ENCODE data around the gene TTC38. TPM values are rescaled to one million over a fixed set of nuclear protein-coding genes. Genes with fewer than 3 reads are reported as not detected.

TTC38 gene
- total and polyA plus RNA-seq, 7 donors, result 9.9 to 19.5 (median 13.4) TPM

- H3K4me3 ChIP-seq, result no peak overlapping the region
- intact Hi-C loops (cut with DNase I), result no loop called here
- WGBS, 3 donors, result 29 to 55% (median 35%) methylated on average over 5 of the region's 5 CpGs
- ATAC-seq (no peak), DNase-seq (no peak)
- H3K27ac ChIP-seq, result no peak overlapping the region
- TF ChIP-seq, protein P1, sequence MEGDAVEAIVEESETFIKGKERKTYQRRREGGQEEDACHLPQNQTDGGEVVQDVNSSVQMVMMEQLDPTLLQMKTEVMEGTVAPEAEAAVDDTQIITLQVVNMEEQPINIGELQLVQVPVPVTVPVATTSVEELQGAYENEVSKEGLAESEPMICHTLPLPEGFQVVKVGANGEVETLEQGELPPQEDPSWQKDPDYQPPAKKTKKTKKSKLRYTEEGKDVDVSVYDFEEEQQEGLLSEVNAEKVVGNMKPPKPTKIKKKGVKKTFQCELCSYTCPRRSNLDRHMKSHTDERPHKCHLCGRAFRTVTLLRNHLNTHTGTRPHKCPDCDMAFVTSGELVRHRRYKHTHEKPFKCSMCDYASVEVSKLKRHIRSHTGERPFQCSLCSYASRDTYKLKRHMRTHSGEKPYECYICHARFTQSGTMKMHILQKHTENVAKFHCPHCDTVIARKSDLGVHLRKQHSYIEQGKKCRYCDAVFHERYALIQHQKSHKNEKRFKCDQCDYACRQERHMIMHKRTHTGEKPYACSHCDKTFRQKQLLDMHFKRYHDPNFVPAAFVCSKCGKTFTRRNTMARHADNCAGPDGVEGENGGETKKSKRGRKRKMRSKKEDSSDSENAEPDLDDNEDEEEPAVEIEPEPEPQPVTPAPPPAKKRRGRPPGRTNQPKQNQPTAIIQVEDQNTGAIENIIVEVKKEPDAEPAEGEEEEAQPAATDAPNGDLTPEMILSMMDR (IDR thresholded peaks at IDR 0.05), result no peak
- peaks cover 0 to 47% of the 10 kb centered on the region in 2 donors for H3K36me3 ChIP-seq (ENCODE audit: insufficient read depth in 1 of 2, low read depth in 1 of 2)
- H3K27me3 ChIP-seq (ENCODE audit: insufficient read depth in 3 of 3, low read length in 2 of 3), result no peaks in the 10 kb centered on the region
- H3K9me3 ChIP-seq, result no peaks in the 10 kb centered on the region
- peaks cover 33% of the 10 kb centered on the region for H3K4me1 ChIP-seq
Measured at GRCh38 chr22:46241396-46242007, 26.3 kb upstream of the TTC38 start.

- H3K27ac ChIP-seq, result no peak overlapping the region
- TF ChIP-seq, protein P1 (IDR thresholded peaks at IDR 0.05), result no peak
- no peak for ATAC-seq
Measured at GRCh38 chr22:46242076-46242475, 25.7 kb upstream of the TTC38 start.

DNA sequence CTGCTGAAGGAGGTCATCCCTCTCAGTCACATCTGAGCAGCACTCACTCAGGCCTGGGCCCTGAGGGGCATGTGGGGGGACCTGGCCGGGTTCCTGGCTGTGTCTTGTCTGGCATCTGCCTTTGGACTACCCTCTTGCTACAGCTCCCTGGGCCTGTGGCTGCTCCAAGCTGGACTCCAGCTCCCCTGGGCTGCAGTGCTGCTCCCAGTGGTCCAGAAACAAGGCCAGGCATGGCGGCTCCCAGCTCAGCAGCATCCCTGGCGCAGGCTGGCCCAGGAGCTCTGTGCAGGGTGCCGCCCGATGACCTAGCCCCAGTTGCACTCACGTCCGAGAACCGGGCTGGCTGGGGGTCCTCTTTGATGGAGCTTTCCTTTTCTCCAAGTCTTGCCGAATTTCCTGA is 23.0 kb upstream of the TTC38 start:
- peaks cover 36% of the 10 kb centered on the region for H3K4me1 ChIP-seq
- ATAC-seq (no peak), DNase-seq (peak in 1 of 2 donors; percentile 35)
- intact Hi-C loops (cut with DNase I), result loop anchor here in 1 of 2 donors (5.0 kb wide), 1 partner anchor 97 kb away; no protein-coding TSS in a partner anchor
- H3K27me3 ChIP-seq (ENCODE audit: insufficient read depth in 3 of 3, low read length in 2 of 3), result no peaks in the 10 kb centered on the region
- peaks cover 0 to 30% of the 10 kb centered on the region in 2 donors for H3K36me3 ChIP-seq (ENCODE audit: insufficient read depth in 1 of 2, low read depth in 1 of 2)
- H3K9me3 ChIP-seq, result no peaks in the 10 kb centered on the region
- H3K4me3 ChIP-seq, result no peak overlapping the region
- TF ChIP-seq, protein P1 (IDR thresholded peaks at IDR 0.05), result no peak
- peak overlapping the region; percentile 75 for H3K27ac ChIP-seq
- WGBS, 3 donors, result 61 to 79% (median 78%) methylated on average over 9 of the region's 9 CpGs

More at GRCh38 chr22:46242076-46242475, 25.7 kb upstream of the TTC38 start:
- intact Hi-C loops (cut with DNase I), result no loop called here
- H3K27me3 ChIP-seq (ENCODE audit: insufficient read depth in 3 of 3, low read length in 2 of 3), result no peaks in the 10 kb centered on the region
- no peak for DNase-seq
- no peaks in the 10 kb centered on the region for H3K9me3 ChIP-seq
- WGBS, 3 donors, result 85 to 96% (median 92%) methylated on average over 10 of the region's 10 CpGs
- peaks cover 0 to 42% of the 10 kb centered on the region in 2 donors for H3K36me3 ChIP-seq (ENCODE audit: insufficient read depth in 1 of 2, low read depth in 1 of 2)
- H3K4me3 ChIP-seq, result no peak overlapping the region
- peaks cover 33% of the 10 kb centered on the region for H3K4me1 ChIP-seq

GRCh38 chr22:46245511-46245910 is 22.3 kb upstream of the TTC38 start:
- H3K4me3 ChIP-seq, result peak overlapping the region; percentile 11
- H3K4me1 ChIP-seq, result peaks cover 30% of the 10 kb centered on the region
- intact Hi-C loops (cut with DNase I), result loop anchor here in 1 of 2 donors (5.0 kb wide), 1 partner anchor 98 kb away; no protein-coding TSS in a partner anchor
- ATAC-seq (peak; percentile 52 to 59 (median 54)), DNase-seq (peak; percentile 61 to 84)
- H3K36me3 ChIP-seq (ENCODE audit: insufficient read depth in 1 of 2, low read depth in 1 of 2), result peaks cover 0 to 30% of the 10 kb centered on the region in 2 donors
- no peaks in the 10 kb centered on the region for H3K9me3 ChIP-seq
- H3K27ac ChIP-seq, result peak overlapping the region; percentile 75
- TF ChIP-seq, protein P1 (IDR thresholded peaks at IDR 0.05), result no peak
- 10 to 18% (median 18%) methylated on average over 16 of the region's 16 CpGs for WGBS, 3 donors
- H3K27me3 ChIP-seq (ENCODE audit: insufficient read depth in 3 of 3, low read length in 2 of 3), result no peaks in the 10 kb centered on the region
